PFSK-1 (cell line): ENCODE results near the gene PPFIA1.

Experiments
- FOXP2 ChIP-seq: optimal IDR thresholded peaks from 2 replicates; pipeline ENCODE3; 2011; ENCODE audit warnings: borderline replicate concordance, control low read depth, inconsistent platforms; ENCODE audit not compliant: insufficient read depth; ENCODE audit errors: extremely low read length, extremely low read depth
- POLR2AphosphoS5 ChIP-seq: IDR thresholded peaks from 2 replicates; pipeline ENCODE4 v1.6.1; 2012; ENCODE audit warnings: low read depth, mild to moderate bottlenecking, control low read depth, low read length, moderate library complexity
- REST ChIP-seq, 2 experiments: IDR thresholded peaks; 2 replicates each; pipeline versions ENCODE4 v1.6.1 to v1.8.0; 2011 to 2012; ENCODE audit warnings: low read depth in 2 of 2, low read length in 2 of 2, control low read depth in 1 of 2, inconsistent platforms in 1 of 2, mild to moderate bottlenecking in 1 of 2, moderate library complexity in 1 of 2; ENCODE audit not compliant: insufficient read depth in 1 of 2
- SIN3A ChIP-seq: IDR thresholded peaks from 2 replicates; pipeline ENCODE4 v1.6.1; 2012; ENCODE audit warnings: mild to moderate bottlenecking, low read length, moderate library complexity, borderline replicate concordance; ENCODE audit not compliant: insufficient read depth
- TAF1 ChIP-seq: IDR thresholded peaks from 2 replicates; pipeline ENCODE4 v1.6.1; 2012; ENCODE audit warnings: low read length, control low read depth, borderline replicate concordance; ENCODE audit not compliant: insufficient read depth

Gene PPFIA1

GRCh38 chr11:70354629-70355028 lies 84.1 kb downstream of the PPFIA1 start:
- no peak for TF ChIP-seq FOXP2
- TF ChIP-seq TAF1: no peak
- no peak for TF ChIP-seq SIN3A

DNA sequence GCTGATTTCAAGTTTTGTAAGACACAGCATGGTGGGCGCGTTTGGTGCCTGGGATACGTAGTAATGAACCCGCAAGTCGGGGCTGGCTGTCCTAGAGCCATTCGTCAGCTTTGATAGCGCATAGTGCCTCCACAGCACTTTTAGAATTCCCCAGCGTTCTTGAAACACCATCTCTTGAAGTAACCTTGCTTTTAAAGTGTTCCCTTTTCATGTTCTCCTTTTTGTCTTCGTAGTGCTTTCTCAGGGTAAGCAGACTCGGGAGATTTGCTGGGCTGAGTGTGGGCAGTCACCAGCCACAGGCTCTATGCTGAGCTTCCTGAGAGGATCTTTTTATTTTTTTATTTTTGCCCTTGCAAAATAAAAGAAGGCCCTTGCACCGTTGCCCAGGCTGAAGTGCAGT lies 88.3 kb downstream of the PPFIA1 start:
- TF ChIP-seq FOXP2 (no peak), REST (IDR thresholded peaks at IDR 0.05; ENCODE audit: insufficient read depth in 1 of 2, low read depth in 2 of 2, low read length in 2 of 2) (no peak), TAF1 (no peak), SIN3A (no peak)

DNA sequence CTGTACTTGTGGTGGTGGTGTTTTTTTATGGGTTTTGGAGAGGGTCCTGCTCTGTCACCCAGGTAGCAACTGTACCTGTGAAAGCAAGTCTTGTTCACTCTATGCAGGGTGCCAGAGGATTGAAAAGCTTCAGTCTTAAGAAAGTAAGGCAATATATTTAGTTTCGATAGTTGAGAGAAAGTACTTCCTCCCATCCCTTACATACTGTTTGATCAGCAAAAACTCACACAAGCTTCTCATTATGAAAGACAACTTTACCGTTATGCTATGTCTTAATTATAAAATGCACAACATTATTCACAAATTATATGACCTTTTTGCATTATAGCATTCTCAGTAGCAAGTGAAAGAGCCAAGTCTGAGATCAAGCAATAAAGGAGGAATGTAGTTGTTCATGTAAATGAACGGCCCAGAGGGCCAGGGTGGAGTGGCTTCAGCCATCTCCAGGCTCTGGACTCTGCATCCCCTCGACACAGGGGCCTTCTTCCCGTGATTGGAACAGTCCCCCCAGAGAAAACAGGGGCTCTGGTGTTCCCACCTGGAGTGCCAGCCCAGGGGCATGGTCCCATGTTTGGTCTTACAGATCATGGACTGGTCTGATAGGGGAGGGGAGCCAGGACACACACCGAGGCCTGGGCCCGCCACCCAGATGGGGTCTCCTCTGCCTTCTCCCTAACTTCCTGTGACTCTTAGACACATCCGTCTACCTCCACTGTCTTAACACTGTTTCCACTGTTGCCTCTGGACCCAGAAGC lies 89.1 kb downstream of the PPFIA1 start:
- TF ChIP-seq REST (IDR thresholded peaks at IDR 0.05; ENCODE audit: insufficient read depth in 1 of 2, low read depth in 2 of 2, low read length in 2 of 2): no peak
- no peak for TF ChIP-seq TAF1
- TF ChIP-seq POLR2AphosphoS5: no peak
- no peak for TF ChIP-seq FOXP2
- no peak for TF ChIP-seq SIN3A

- no peak for TF ChIP-seq REST (IDR thresholded peaks at IDR 0.05; ENCODE audit: insufficient read depth in 1 of 2, low read depth in 2 of 2, low read length in 2 of 2)
- no peak for TF ChIP-seq FOXP2
- no peak for TF ChIP-seq TAF1
- TF ChIP-seq SIN3A: no peak
- no peak for TF ChIP-seq POLR2AphosphoS5
Observed at GRCh38 chr11:70360211-70360610, 89.7 kb downstream of the PPFIA1 start.

GRCh38 chr11:70364178-70364577 lies 93.7 kb downstream of the PPFIA1 start:
- no peak for TF ChIP-seq SIN3A
- TF ChIP-seq POLR2AphosphoS5: no peak
- no peak for TF ChIP-seq TAF1
- TF ChIP-seq REST (IDR thresholded peaks at IDR 0.05; ENCODE audit: insufficient read depth in 1 of 2, low read depth in 2 of 2, low read length in 2 of 2): no peak
- no peak for TF ChIP-seq FOXP2
